SK-N-SH treated with all-trans-retinoic acid at 6 μM for 48 hours (cell line): ENCODE measurements around the gene KRTAP19-1.

Experiments used
- ARNTL ChIP-seq: fragments of 450-650 bp; formaldehyde crosslinking; IDR thresholded peaks from 2 replicates; pipeline ENCODE4 v1.5.0; 2020; ENCODE audit warnings: low read depth, mild to moderate bottlenecking, moderate library complexity, borderline replicate concordance
- BACH2 ChIP-seq: fragments of 250-450 bp; sonication (Bioruptor Pico); IDR thresholded peaks from 2 replicates; pipeline ENCODE4 v1.9.0; 2021; ENCODE audit warnings: mild to moderate bottlenecking, borderline replicate concordance
- CSDC2 ChIP-seq: fragments of 250-450 bp; sonication (Bioruptor Pico); IDR thresholded peaks from 2 replicates; pipeline ENCODE4 v1.5.0; 2020; ENCODE audit warnings: mild to moderate bottlenecking, moderate library complexity
- CSRNP3 ChIP-seq: fragments of 250-450 bp; sonication (Bioruptor Pico); IDR thresholded peaks from 2 replicates; pipeline ENCODE4 v1.5.1; 2021; ENCODE audit warnings: mild to moderate bottlenecking, moderate library complexity
- PATZ1 ChIP-seq: fragments of 250-450 bp; sonication (Bioruptor Pico); IDR thresholded peaks from 2 replicates; pipeline ENCODE4 v1.8.0; 2020; ENCODE audit warnings: mild to moderate bottlenecking, moderate library complexity, borderline replicate concordance
- RARB ChIP-seq: fragments of 250-450 bp; sonication (Bioruptor Pico); IDR thresholded peaks from 2 replicates; pipeline ENCODE4 v1.8.0; 2021; ENCODE audit warnings: mild to moderate bottlenecking, moderate library complexity
- ZC3H10 ChIP-seq: fragments of 250-450 bp; sonication (Bioruptor Pico); IDR thresholded peaks from 2 replicates; pipeline ENCODE4 v1.5.1; 2021; ENCODE audit warnings: mild to moderate bottlenecking, moderate library complexity
- ZFP3 ChIP-seq: fragments of 250-450 bp; sonication (Bioruptor Pico); IDR thresholded peaks from 2 replicates; pipeline ENCODE4 v1.5.0; 2020; ENCODE audit warnings: mild to moderate bottlenecking, moderate library complexity

GRCh38 chr21:30463713-30464112 lies 16.5 kb downstream of the KRTAP19-1 start:
- TF ChIP-seq ZC3H10 (CRISPR knock-in tag) = no peak
- no peak for TF ChIP-seq CSDC2 (CRISPR knock-in tag)
- TF ChIP-seq RARB (CRISPR knock-in tag) = no peak
- TF ChIP-seq ZFP3 (CRISPR knock-in tag) = no peak
- TF ChIP-seq PATZ1 (CRISPR knock-in tag) = no peak
- no peak for TF ChIP-seq CSRNP3 (CRISPR knock-in tag)
- TF ChIP-seq ARNTL (CRISPR knock-in tag) = no peak
- no peak for TF ChIP-seq BACH2 (CRISPR knock-in tag)
